WTC11 (cell line): ENCODE data around the gene KIF5A. TPM values are rescaled to one million over a fixed set of nuclear protein-coding genes. Genes with fewer than 3 reads are reported as not detected.
A peak's percentile ranks its signal among the peaks of the same experiment; 100 is the strongest.

Source experiments
- ATAC-seq: fragments of 200-7000 bp; cut with Tn5 transposase; 2 replicates; pipeline ENCODE4 v1.10.0; 2021; ENCODE audit warnings: mild to moderate bottlenecking, moderate library complexity
- CTCF ChIA-PET: fragments of 300-600 bp; sonication (Branson Sonifier 250); formaldehyde crosslinking; loops from one replicate; lab custom pipeline; 2021; ENCODE audit warnings: antibody characterized with exemption; lab: Charles Lee
- POLR2A ChIA-PET: fragments of 350-600 bp; sonication (Branson Sonifier 250); formaldehyde crosslinking; loops from one replicate; lab custom pipeline; 2021; ENCODE audit warnings: antibody characterized with exemption; lab: Charles Lee
- DNase-seq: peaks from one replicate; pipeline ENCODE4 v3.0.0; 2021; ENCODE audit warnings: low spot score
- H3K27ac Mint-ChIP-seq: 2 replicates; pipeline ENCODE4 v1.8.0; 2021; ENCODE audit warnings: mixed read lengths
- H3K27me3 Mint-ChIP-seq: 2 replicates; pipeline ENCODE4 v1.8.0; 2021; ENCODE audit warnings: low read depth, mild to moderate bottlenecking, moderate library complexity, mixed read lengths
- H3K36me3 Mint-ChIP-seq: 2 replicates; pipeline ENCODE4 v1.8.0; 2021; ENCODE audit warnings: mixed read lengths
- H3K4me1 Mint-ChIP-seq: 2 replicates; pipeline ENCODE4 v1.8.0; 2022; ENCODE audit warnings: mixed read lengths
- H3K4me3 Mint-ChIP-seq: 2 replicates; pipeline ENCODE4 v1.8.0; 2021; ENCODE audit warnings: mild to moderate bottlenecking, moderate library complexity, mixed read lengths
- H3K9me3 Mint-ChIP-seq: 2 replicates; pipeline ENCODE4 v1.8.0; 2021; ENCODE audit warnings: mixed read lengths
- E2F5 ChIP-seq: sonication (generic); formaldehyde crosslinking; IDR thresholded peaks from 2 replicates; pipeline ENCODE4 v1.8.1; 2022; ENCODE audit warnings: mild to moderate bottlenecking, moderate library complexity, missing genetic modification reagents
- JUN ChIP-seq: sonication (generic); formaldehyde crosslinking; IDR thresholded peaks from 2 replicates; pipeline ENCODE4 v1.8.0; 2023; ENCODE audit warnings: mild to moderate bottlenecking, missing genetic modification reagents
- MAX ChIP-seq: sonication (generic); formaldehyde crosslinking; IDR thresholded peaks from 2 replicates; pipeline ENCODE4 v1.8.0; 2022; ENCODE audit warnings: mild to moderate bottlenecking, missing genetic modification reagents
- NFATC4 ChIP-seq: fragments of 250-450 bp; sonication (Bioruptor Pico); IDR thresholded peaks from 2 replicates; pipeline ENCODE4 v1.9.0; 2021; ENCODE audit warnings: mild to moderate bottlenecking
- RELA ChIP-seq: sonication (generic); formaldehyde crosslinking; IDR thresholded peaks from 2 replicates; pipeline ENCODE4 v1.8.1; 2022; ENCODE audit warnings: missing genetic modification reagents, mild to moderate bottlenecking, borderline replicate concordance
- SOX15 ChIP-seq: fragments of 250-450 bp; sonication (Bioruptor Pico); IDR thresholded peaks from 2 replicates; pipeline ENCODE4 v1.9.0; 2021; ENCODE audit warnings: mild to moderate bottlenecking
- TCF7 ChIP-seq: sonication (generic); formaldehyde crosslinking; IDR thresholded peaks from 2 replicates; pipeline ENCODE4 v1.8.0; 2022; ENCODE audit warnings: mild to moderate bottlenecking, low read depth, missing genetic modification reagents, moderate library complexity
- ZNF219 ChIP-seq: sonication (generic); formaldehyde crosslinking; IDR thresholded peaks from 2 replicates; pipeline ENCODE4 v1.8.0; 2023; ENCODE audit warnings: missing genetic modification reagents, mild to moderate bottlenecking, borderline replicate concordance
- ZNF232 ChIP-seq: sonication (generic); formaldehyde crosslinking; IDR thresholded peaks from 2 replicates; pipeline ENCODE4 v1.8.0; 2022; ENCODE audit warnings: mild to moderate bottlenecking, missing genetic modification reagents
- ZNF317 ChIP-seq: sonication (generic); formaldehyde crosslinking; IDR thresholded peaks from 2 replicates; pipeline ENCODE4 v1.8.1; 2023; ENCODE audit warnings: low read depth, mild to moderate bottlenecking, moderate library complexity, missing genetic modification reagents, borderline replicate concordance
- total RNA-seq: library from RNA; stranded (reverse); gene quantifications from 3 replicates; pipeline ENCODE4 v1.2.3, GENCODE V29; 2021
- TF ChIP-seq, protein P1 (sequence below): sonication (generic); formaldehyde crosslinking; IDR thresholded peaks from 2 replicates; pipeline ENCODE4 v1.8.0; 2023; ENCODE audit warnings: mild to moderate bottlenecking, missing genetic modification reagents
- TF ChIP-seq, protein P2 (sequence below): sonication (generic); formaldehyde crosslinking; IDR thresholded peaks from 2 replicates; pipeline ENCODE4 v1.8.1; 2023; ENCODE audit warnings: mild to moderate bottlenecking, missing genetic modification reagents, moderate library complexity

Gene KIF5A
- total RNA-seq, 1 experiment from 2014 or later, result 16.1 TPM

DNA sequence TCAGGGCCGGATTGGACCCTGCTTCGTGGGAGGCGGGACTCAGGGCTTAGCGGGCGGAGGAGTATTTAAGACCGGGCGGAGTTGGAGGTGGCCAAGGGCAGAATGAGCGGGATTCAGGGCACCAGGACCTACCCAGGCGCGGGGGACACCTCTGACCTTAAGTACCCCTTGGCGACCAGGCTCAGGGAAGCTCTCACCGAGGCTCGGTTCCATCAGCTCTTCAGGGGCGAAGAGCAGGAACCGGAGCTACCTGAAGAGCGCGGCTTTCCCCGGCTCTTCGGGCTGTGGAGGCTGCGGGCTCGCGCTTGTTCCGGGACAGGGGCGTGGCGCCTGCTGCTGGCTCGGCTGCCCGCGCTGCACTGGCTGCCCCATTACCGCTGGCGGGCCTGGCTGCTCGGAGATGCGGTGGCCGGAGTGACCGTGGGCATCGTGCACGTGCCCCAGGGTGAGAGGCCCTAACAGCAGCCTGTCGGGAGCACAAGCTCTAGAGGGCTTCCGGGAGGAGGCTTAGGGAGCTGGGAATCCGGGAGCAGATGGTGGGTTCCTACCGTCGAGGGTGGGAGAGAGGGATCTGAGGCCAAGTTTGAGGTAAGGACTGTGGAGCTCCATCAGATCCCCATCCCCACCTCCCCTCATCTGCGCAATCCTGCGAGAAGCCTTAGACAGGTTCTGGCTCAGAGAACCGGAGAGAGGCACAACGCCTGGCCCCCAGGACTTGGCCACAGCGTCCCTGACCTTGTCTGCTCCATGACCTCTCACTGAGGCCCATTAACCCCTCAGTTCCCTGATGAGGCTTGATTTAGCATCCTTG, 69.8 kb downstream of the KIF5A start:
- ChIA-PET POLR2A (interaction anchor here (0.9 to 2.3 kb wide), 4 partner anchors 9 to 116 kb away, joined by 3 to 11 read pairs (median 4); partner anchors contain the start of genes ARHGEF25 and B4GALNT1), CTCF (interaction anchor here (0.9 to 3.6 kb wide), 12 partner anchors 8 to 137 kb away, joined by 3 to 74 read pairs (median 16); partner anchors contain the start of genes ARHGEF25, B4GALNT1 and PIP4K2C)
- peaks cover 2% of the 10 kb centered on the region for H3K36me3 Mint-ChIP-seq
- peak; percentile 38 for ATAC-seq
- H3K27me3 Mint-ChIP-seq, result peaks cover 100% of the 10 kb centered on the region
- H3K4me3 Mint-ChIP-seq, result peak overlapping the region; percentile 78
- peaks cover 25% of the 10 kb centered on the region for H3K4me1 Mint-ChIP-seq
- no peaks in the 10 kb centered on the region for H3K9me3 Mint-ChIP-seq
- H3K27ac Mint-ChIP-seq, result no peak overlapping the region
- TF ChIP-seq ZNF232 (CRISPR knock-in tag), result no peak
- 0 out of 2 replicates have a peak, but pooled peaks have one; percentile 14 for TF ChIP-seq ZNF317 (CRISPR knock-in tag)
- no peak for TF ChIP-seq TCF7 (CRISPR knock-in tag)
- peak; percentile 66 for TF ChIP-seq MAX (CRISPR knock-in tag)
- DNase-seq, result peak; percentile 52

- TF ChIP-seq, protein P1, sequence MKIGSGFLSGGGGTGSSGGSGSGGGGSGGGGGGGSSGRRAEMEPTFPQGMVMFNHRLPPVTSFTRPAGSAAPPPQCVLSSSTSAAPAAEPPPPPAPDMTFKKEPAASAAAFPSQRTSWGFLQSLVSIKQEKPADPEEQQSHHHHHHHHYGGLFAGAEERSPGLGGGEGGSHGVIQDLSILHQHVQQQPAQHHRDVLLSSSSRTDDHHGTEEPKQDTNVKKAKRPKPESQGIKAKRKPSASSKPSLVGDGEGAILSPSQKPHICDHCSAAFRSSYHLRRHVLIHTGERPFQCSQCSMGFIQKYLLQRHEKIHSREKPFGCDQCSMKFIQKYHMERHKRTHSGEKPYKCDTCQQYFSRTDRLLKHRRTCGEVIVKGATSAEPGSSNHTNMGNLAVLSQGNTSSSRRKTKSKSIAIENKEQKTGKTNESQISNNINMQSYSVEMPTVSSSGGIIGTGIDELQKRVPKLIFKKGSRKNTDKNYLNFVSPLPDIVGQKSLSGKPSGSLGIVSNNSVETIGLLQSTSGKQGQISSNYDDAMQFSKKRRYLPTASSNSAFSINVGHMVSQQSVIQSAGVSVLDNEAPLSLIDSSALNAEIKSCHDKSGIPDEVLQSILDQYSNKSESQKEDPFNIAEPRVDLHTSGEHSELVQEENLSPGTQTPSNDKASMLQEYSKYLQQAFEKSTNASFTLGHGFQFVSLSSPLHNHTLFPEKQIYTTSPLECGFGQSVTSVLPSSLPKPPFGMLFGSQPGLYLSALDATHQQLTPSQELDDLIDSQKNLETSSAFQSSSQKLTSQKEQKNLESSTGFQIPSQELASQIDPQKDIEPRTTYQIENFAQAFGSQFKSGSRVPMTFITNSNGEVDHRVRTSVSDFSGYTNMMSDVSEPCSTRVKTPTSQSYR (CRISPR knock-in tag), result no peak
- TF ChIP-seq JUN (CRISPR knock-in tag) (no peak), RELA (no peak), ZNF219 (no peak), NFATC4 (no peak)
- H3K27me3 Mint-ChIP-seq, result peaks cover 100% of the 10 kb centered on the region
- ChIA-PET POLR2A (interaction anchor here (1.0 to 2.3 kb wide), 4 partner anchors 10 to 115 kb away, joined by 3 to 11 read pairs (median 4); partner anchors contain the start of genes ARHGEF25 and B4GALNT1), CTCF (interaction anchor here (0.7 to 3.6 kb wide), 13 partner anchors 8 to 136 kb away, joined by 5 to 74 read pairs (median 14); partner anchors contain the start of genes ARHGEF25, B4GALNT1 and PIP4K2C)
- H3K27ac Mint-ChIP-seq, result no peak overlapping the region
- DNase-seq, result no peak
- H3K4me1 Mint-ChIP-seq, result peaks cover 24% of the 10 kb centered on the region
- peaks cover 2% of the 10 kb centered on the region; the same call in 1 of the 2 replicates for H3K36me3 Mint-ChIP-seq
- no peak for ATAC-seq
- H3K4me3 Mint-ChIP-seq, result peak overlapping the region; percentile 78
- H3K9me3 Mint-ChIP-seq, result no peaks in the 10 kb centered on the region
These were observed 70.5 kb downstream of the KIF5A start for GRCh38 chr12:57620245-57620935.

GRCh38 chr12:57620936-57621496, 71.2 kb downstream of the KIF5A start:
- peak; percentile 13 for ATAC-seq
- no peaks in the 10 kb centered on the region for H3K9me3 Mint-ChIP-seq
- H3K4me1 Mint-ChIP-seq, result peaks cover 24% of the 10 kb centered on the region
- DNase-seq, result no peak
- ChIA-PET CTCF (interaction anchor here (0.7 to 3.6 kb wide), 12 partner anchors 10 to 136 kb away, joined by 5 to 74 read pairs (median 16); partner anchors contain the start of genes ARHGEF25, B4GALNT1 and PIP4K2C), POLR2A (interaction anchor here (1.0 to 2.3 kb wide), 2 partner anchors 10 to 29 kb away, joined by 3 to 11 read pairs; partner anchors contain the start of gene ARHGEF25)
- H3K27me3 Mint-ChIP-seq, result peaks cover 100% of the 10 kb centered on the region
- peaks cover 2% of the 10 kb centered on the region; the same call in 1 of the 2 replicates for H3K36me3 Mint-ChIP-seq
- no peak overlapping the region for H3K27ac Mint-ChIP-seq
- TF ChIP-seq, protein P2, sequence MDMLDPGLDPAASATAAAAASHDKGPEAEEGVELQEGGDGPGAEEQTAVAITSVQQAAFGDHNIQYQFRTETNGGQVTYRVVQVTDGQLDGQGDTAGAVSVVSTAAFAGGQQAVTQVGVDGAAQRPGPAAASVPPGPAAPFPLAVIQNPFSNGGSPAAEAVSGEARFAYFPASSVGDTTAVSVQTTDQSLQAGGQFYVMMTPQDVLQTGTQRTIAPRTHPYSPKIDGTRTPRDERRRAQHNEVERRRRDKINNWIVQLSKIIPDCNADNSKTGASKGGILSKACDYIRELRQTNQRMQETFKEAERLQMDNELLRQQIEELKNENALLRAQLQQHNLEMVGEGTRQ (CRISPR knock-in tag), result 0 out of 2 replicates have a peak, but pooled peaks have one; percentile 10
- peak; percentile 15; the same call in 1 of the 2 replicates for TF ChIP-seq E2F5 (CRISPR knock-in tag)
- 0 out of 2 replicates have a peak, but pooled peaks have one; percentile 21 for TF ChIP-seq MAX (CRISPR knock-in tag)
- TF ChIP-seq SOX15 (CRISPR knock-in tag), result no peak
- TF ChIP-seq, all 79 proteins: peak for 3
- H3K4me3 Mint-ChIP-seq, result peak overlapping the region; percentile 78
